GM18861 (cell line): ENCODE data around the gene PRSS16.

Source experiments
- ATAC-seq: cut with Tn5 transposase; IDR thresholded peaks from one replicate; pipeline ENCODE4 v1.9.1; 2021; ENCODE audit not compliant: unreplicated experiment

The PRSS16 gene

DNA sequence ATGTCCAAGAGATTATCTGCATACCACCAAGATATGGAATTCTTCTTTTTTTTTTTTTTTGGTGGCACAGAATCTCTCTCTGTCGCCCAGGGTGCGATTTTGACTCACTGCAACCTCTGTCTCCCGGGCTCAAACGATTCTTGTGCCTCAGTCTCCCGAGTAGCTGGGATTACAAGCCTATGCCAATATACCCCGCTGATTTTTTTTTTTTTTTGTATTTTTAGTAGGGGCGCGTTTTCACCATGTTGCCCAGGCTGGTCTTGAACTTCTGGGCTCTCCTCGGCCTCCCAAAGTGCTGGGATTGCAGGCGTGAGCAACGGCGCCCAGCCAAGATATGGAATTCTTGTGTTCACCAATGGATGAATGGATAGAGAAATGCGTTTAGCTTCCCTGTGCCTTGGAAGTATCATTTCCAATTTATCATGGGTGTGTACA lies 33.6 kb downstream of the PRSS16 start:
- ATAC-seq: no peak

DNA sequence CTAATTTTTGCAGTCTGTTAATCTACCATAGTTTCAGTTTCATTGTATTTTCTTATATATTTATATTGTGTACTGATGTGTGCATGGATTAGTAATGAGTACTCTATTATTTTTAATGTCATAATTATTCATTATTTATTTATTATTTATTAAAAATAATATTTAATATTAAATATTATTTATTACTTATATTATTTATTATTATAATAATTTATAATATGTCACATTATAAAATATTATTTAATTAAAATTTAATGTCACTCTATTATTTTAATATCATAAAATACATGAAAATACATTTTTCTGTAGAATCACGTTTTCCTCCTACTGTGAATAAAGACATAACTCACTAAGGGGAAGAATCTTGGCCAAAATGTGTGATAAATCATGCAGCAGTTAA lies 34.1 kb downstream of the PRSS16 start:
- ATAC-seq: no peak

DNA sequence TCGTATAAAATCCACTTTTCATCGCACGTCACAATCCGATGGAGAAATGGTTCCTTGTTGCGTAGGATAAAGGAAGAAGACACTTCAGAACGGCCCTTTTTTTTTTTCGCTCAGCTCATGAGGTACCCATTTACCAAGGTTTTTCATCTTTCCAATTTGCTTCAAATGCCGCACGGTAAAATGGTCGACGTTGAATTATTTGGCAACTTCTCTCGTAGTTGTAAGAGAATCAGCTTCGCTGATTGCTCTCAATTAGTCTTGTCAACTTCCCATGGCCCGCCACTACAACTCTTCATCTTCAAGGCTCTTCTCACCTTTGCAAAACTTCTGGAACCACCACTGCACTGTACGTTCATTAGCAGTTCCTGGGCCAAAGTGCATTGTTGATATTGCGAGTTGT lies 35.8 kb downstream of the PRSS16 start:
- ATAC-seq: no peak

DNA sequence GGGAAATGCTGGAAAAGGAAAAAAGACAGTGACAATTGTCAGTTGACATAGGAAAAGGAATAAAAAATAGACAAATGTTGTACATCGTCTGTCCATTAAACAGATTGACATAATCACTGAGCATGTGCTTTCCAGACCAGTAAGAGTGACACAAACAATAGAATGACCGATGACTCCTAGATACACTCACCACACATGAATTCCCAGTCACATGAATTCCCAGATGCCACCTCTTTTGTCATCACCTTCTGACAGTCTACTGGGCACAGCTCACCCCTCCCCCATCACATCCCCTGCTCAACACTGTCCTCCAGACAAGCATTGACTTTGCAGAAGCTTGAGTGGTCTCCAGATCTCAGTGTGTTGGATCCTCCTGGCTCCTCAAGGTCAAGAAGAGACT lies 38.6 kb downstream of the PRSS16 start:
- ATAC-seq: no peak

DNA sequence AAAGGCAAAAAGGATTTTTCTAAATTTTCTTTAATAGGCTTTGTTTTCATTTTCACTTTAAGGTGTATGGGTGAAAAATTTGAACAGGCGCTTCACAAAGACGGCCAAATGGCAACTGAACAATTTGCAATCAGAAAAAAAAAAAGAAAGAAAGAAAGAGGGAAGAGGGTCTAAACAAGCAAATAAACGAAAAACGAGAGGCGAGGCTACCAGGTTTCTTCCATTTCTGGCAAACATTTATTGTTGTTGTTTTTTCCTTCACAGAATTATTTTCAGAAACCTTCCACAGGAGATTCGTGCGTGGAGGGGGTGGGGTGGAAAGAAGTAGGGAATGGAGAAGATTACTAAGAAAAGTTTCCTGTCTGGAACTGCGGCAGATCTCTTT lies 40.2 kb downstream of the PRSS16 start:
- no peak for ATAC-seq

DNA sequence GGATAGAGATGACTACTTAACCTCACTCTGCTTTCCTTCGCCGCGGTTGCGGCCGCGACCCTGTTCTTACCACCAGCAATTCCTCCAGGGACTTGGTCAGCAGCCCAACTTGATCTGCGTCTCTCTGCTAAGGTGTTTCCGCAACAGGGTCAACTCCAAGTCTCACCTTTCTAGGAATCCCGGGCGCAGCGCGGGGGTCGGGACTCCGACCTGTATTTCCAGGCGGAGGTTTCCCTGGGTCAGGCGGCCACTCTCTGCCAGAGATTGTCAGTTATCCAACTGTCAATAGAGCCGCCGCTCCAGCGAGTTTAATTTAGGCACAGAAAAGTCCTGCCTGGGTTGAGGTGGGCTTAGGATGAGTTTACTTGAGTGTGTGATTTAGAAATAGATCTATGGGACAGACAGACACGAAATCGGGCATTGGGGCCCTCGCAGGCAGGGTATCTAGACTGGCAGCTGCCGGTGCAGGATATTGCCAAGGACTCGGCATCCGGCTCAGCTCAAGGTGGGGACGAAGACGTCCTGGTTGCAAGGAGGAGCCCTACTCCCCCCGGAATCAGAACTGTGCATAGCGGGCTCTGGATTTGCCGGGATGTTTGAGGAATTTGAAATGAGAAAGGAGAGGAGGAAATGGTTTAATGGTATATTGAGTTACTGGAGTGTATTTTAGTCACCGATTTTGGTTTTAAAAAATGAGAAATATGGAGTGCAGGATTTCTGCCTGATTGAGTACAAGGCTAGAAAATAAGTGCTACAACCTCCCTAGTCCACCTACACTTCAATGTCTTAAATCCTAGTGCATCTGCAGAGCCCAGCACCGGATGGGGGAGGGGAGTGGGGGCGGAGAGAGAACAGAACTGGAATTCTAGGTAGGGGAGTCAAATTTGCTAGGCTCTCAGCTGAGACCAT lies 40.9 kb downstream of the PRSS16 start:
- ATAC-seq: no peak

DNA sequence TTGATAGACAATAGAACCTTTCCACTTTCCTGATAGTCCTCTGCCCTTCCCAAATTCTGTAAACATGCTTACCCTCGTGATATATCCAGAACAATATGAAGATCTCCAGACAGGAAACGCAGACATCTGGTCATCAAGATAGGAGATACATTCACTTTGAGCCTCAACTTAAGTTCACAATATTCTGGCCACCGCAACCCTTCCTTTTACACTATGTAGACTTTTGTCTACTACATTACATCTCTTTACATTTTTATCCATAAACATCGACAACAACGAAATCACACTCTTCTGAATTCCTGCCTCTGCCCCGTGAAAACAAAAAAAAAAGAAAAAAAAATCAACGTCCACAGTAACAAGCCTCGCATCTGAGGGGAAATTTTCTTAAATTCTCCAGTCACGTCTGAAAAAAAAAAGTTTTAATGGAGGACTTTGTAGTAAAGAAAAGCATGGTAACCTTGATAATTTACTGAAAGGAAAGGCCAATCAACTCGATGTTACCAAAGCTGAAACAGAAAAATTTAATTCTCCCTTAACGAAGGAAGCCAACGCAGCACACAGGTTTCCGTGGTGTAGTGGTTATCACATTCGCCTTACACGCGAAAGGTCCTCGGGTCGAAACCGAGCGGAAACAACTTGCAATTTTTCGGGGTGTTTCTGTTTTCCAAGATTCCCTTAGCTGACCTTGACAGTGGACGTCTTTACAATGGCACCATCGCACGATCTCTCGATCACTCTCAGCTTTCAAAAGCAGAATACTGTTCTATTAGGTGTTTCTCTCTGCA lies 42.8 kb downstream of the PRSS16 start:
- ATAC-seq: no peak

DNA sequence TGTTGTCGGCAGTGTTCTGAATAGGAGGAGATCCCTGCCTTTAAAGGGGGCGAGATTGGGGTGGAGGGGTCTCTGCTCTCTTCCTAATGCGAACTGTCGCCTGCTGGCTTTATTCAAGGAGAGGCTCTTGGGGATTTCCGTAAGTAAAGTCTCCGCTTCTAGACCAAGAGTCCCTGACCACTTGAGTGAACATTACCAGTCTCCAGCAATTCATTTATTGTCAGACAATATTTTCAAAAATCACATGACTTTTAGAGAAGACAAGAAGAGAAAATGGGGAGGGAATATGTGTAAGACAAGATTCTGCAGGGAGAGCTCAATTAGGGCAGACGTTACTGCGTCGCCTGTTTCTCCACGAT lies 43.3 kb downstream of the PRSS16 start:
- no peak for ATAC-seq

DNA sequence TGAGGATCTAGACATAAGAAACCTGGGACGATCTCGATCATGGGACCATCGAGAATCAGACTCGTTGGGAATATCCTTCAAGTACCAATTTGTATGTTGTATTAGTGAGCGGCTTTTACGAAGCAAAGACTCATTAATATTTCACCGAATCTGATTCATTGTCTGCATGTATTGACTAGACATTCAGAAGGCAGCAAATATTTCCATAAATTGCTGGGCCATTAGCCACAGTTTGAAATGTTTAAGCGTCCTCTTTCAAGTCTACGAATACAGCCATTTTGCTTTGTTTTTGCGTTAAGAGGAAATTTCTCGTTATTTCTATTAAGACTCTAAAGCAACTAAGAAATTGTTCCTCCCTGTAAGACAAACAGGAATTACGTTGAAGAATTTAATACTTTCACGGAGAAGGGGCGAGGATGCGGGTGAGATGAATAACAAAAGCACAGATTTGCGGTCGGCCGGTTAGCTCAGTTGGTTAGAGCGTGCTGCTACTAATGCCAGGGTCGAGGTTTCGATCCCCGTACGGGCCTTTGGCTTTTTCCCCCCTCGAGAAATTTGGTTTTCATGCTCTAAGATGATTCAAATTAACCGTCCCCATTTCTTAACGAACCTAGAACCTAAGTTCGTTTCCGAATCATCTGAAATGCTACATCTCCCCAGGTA lies 46.1 kb downstream of the PRSS16 start:
- no peak for ATAC-seq

DNA sequence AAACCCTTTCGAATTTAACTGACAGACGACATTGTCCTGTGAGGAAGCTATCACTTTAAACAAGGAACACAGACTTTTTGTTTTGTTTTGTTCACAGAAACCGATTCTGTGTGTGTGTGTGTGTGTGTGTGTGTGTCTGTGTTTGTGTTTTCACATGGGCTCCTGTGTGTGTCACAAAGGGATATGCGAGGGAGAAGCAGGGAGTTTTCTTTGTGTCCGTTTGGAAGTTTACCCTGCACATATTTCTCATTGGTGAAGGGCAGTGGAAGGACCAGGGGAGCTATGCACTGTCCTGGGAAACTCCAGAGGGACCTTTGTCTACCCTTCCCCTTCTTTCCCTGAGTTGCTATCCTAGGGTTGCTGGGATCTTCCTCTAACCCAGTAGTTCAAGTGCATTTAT lies 46.9 kb downstream of the PRSS16 start:
- ATAC-seq: no peak

DNA sequence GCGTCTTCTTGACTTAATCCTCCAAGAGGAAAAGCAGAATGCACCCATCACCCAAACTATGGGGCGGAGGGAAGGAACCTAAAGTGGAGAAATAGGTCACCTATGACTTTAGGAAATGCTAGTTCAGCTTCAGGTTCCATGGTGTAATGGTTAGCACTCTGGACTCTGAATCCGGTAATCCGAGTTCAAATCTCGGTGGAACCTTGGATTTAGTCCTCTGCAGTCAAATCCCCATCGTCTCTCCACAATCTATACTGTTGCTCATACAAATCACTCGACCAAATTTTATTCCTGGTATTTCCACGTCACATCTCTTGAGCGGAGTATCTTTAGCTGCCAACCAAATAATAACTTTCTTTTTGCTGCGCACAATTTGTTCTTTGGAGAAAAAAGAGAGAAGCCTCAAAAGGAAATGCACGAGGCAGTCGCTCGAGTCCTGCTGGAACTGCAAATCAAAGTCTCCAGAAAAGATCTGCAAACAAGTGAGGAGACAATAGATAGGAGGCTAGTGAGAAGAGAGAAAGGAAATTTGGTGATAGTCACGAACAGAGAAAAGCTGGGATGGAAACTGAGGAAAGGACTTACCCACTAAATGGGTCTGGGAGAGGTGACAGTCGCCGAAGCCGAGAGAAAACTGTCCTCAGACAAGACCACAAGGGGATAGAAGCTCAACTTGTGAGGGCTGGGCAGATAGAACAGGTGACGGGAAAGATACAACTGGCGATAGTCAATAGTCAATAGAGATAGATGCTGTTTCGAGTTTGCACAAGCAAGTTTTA lies 48.0 kb downstream of the PRSS16 start:
- ATAC-seq: no peak

DNA sequence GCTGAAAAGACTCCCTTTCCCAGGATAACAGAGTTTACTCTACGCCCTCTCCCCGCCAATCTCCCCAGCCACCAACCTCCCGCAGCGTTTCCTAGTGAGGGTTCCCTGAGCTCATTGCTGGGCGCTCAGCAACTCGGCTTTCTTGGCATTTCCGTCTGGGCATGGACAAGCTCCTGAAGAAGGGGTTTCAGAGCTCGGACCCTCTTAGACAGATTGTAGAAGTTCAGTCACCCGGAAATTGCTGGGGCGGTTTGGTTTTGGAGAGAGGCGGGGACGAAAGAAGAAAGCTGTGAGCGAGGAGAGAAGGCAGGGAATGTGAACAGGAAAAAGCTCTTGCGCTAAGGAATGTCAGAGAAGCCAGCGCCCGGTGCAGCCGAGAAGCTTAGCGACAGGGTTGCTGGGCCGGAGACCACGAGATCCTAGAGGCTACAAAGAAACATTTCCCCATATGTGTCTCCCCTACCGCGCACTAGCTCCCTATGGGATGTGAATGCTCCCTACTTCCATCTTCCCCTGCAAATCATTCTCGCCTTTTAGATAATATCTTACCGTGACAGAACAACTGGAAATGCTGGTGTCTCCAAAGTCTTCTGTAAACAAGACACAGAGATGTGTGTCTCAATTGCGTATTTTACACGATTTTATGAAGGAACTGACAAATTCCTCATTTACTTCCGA lies 48.7 kb downstream of the PRSS16 start:
- ATAC-seq: no peak

DNA sequence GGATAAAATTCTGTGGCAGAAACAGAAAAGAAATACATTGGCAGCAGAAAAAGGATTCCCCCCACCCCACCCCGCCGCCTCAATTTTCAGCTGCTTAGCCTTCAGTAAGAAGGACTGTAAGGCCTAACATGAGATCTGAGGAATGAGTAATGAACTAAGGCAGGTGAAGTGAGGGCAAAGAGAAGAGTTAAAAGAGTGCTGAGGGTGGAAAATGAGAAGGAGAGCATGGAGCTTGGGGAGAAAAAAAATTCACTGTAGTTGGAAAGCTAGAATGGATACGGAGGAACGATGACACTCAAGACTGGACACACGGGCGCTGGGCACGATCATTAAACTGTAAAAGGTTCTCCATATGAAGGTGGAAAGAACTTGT lies 50.0 kb downstream of the PRSS16 start:
- ATAC-seq: no peak

DNA sequence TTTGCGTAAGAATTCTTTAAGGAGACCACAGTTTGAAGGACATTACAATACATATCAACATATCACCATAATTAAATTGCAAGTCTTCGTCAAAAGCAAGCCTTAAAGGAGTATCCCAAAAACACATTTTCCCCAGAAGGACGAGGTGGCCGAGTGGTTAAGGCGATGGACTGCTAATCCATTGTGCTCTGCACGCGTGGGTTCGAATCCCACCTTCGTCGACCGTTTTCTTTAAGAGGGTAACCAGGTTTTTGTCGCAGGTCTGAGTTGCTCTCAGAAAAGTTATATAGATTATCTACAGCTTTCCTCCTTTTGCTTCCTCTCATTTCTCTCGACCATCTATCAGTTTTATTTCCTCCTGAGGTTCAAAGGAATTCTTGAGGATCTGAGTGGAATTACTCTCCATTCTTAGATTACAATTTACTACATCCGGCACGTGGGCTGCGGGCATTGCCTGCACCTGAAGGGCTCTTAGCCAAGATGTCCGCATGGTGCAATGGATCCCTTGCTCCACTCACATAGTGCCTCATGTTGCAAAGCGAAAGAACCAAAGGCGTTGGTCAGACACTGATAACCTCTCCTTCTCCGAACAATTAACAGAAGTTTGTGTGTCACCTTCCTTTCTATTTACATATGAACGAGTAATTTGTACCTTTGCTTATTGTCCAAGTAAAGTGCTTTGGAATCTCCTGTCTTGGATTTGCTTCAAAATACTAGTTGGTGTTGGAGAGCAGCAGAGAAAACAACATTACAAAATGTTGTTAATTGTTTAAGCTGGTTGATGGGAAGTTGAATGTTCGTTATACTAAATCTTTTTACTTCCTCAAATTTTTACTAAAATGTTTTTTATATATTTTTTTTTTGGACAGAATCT lies 50.6 kb downstream of the PRSS16 start:
- ATAC-seq: no peak

DNA sequence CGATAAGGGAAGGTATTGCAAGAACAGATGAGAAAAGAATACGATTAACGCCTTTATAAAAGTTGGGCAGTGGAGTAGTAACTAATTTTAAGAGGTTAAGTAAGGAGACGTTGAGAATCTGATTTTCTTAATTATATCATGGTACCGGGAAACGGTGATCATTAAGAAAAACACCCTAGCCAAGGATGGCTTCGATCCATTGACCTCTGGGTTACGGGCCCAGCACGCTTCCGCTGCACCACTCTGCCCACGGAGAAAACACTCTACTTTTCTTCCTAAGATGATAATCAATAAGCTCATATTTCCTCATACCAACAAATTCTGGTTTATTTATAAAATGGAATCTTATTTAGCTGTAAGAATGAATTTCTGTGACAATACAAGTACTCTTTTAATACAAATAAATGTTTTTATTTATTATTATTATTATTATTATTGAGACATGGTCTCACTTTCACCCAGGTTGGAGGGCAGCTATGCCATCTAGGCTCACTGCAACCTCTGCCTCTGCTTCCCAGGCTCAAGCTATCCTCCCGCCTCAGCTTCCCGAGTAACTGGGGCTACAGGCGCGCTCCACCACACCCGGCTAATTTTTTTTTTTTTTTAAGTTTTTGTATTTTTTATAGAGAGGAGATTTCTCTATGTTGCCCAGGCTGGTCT lies 56.2 kb downstream of the PRSS16 start:
- no peak for ATAC-seq
